HG03066 (cell line): ENCODE data around the gene BEND3.
A peak's percentile ranks its signal among the peaks of the same experiment; 100 is the strongest.
"Not testable (repeated sequence)": the region's sequence is repeated elsewhere in the genome, so short reads cannot be mapped to it uniquely, and the experiment has no call there.

Experiments used
- ATAC-seq: cut with Tn5 transposase; IDR thresholded peaks from one replicate; pipeline ENCODE4 v1.9.1; 2021; ENCODE audit warnings: low read depth; ENCODE audit not compliant: unreplicated experiment

BEND3 gene

GRCh38 chr6:107114926-107115694 lies at the start of gene BEND3:
Gene BEND3 (minus strand): TSS chr6:107115515. CDS start chr6:107099285, 16,230 bp downstream.
- ATAC-seq: peak; percentile 18

GRCh38 chr6:107164299-107164698 lies 49.0 kb upstream of the BEND3 start:
- not testable (repeated sequence) for ATAC-seq

DNA sequence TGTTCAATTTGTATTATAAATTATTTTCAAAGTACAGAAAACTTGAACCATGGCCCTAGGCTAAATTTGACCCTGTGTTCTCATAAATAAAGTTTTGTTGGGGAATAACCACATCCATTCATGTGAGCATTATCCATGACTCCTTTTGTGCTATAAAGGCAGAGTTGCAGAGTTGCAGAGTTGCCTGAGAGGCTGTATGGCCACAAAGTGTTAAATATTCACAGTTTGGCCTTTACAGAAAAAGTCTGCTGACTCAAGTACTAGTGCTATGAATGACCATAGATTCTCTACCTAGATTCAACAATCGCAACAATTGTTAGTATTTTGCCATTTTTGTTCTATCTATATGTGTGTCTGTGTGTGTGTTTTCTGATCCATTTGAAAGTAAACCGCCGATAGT lies 46.2 kb upstream of the BEND3 start:
- ATAC-seq: no peak

GRCh38 chr6:107156617-107157016 lies 41.3 kb upstream of the BEND3 start:
- no peak for ATAC-seq

DNA sequence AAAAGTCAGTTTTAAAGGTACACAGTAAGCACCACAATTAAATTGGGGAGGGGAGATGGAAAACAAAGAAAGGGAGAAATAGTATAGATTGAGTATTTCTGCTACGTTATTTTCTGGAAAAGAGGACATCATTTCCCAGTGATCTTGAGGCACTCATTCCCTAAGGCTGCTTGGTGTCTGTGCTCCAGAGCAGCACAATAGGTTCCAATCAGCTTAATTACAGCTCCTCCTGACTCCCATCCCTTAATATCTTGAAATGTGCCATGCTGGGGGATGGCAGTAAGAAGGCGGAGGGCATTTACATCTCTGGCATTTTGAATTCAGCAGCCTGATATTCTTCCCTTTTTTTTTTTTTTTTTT lies 39.5 kb upstream of the BEND3 start:
- no peak for ATAC-seq

- ATAC-seq: no peak
Measured at GRCh38 chr6:107154131-107154800, 39.0 kb upstream of the BEND3 start.

DNA sequence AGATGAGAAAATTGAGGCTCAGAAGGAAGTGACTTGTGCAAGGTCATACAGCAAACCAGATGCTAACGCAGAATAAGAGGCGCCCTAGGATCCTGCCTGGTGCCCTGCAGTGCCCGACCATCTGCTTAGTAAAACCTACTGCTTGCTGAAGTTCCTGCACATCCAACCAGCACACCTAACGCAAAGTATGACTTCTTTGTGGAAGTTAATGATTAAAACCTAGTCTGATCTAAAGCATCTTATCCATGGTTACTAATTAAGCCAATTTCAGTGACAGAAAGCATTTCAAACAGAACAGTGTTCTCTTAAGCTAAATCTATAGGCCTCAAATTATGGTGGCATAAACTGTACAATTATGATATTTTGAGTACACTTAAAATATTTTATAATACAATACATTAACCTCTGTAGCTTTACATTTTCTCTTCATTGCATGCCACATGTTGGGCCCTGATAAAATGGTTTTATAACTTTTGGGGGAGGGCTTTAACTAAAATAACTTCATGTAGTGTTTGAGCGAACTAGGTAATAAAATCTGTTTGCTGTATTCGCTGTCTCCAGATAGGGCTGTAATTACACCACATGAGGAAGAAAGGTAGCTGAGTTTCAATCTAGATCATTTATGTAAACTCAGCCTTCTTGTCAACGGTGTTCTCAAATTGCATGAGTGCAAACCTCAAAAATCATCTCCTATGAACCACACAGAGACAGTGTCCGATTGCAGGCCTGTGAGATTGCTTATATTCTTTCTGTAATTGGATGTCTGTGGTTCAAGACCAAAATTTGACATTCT lies 37.5 kb upstream of the BEND3 start:
- no peak for ATAC-seq

GRCh38 chr6:107144666-107145065 lies 29.4 kb upstream of the BEND3 start:
- ATAC-seq: no peak

DNA sequence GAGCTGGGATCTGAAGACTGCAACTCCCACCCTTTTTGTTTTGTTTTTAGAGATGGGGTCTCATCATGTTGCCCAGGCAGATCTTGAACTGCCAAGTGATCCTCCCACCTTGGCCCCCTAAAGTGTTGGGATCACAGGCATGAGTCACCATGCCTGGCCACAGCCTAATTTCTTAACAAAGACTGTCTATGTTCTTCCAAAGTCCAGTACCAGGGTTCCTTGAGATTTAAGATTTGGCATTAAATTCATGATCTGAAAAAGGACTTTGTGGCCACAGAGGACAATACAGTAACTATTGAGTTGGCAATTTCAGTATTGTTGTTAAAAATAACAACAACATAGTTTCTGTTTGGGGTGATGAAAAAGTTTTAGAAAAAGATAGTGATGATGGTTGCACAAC lies 28.7 kb upstream of the BEND3 start:
- ATAC-seq: no peak

DNA sequence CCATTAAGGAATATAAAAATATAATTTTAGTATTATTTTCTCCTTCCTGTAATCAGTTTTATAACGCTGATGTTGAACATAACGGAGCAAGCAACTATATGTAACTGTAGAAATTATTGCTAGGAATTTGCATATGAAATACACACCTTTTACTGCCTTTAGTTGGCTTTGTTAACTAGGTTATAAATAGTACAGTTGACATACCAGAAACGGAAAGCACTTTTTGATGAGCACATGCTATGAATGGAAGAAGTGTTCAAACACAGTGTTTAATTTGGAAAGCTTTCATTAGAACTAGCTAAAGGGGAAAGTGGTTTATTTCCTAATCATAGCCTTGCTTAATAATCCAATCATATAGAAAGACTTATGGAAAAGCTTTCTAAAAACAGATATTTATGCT lies 25.3 kb upstream of the BEND3 start:
- no peak for ATAC-seq

DNA sequence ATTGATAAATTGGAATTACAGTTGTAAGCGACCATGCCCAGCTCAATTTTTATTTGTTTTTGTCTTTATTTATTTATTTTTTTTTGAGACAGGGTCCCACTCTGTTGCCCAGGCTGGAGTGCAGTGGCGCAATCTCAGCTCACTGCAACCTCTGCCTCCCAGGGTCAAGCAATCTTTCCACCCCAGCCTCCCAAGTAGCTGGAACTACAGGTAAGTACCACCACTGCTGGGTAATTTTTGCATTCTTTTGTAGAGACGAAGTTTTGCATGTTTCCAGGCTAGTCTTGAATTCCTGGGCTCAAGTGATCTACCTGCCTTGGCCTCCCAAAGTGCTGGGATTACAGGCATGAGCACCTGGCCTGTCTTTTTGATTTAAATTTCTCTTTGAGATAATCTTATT lies 21.0 kb upstream of the BEND3 start:
- ATAC-seq: not testable (repeated sequence)

- not testable (repeated sequence) for ATAC-seq
Measured at GRCh38 chr6:107135048-107135680, 19.8 kb upstream of the BEND3 start.

DNA sequence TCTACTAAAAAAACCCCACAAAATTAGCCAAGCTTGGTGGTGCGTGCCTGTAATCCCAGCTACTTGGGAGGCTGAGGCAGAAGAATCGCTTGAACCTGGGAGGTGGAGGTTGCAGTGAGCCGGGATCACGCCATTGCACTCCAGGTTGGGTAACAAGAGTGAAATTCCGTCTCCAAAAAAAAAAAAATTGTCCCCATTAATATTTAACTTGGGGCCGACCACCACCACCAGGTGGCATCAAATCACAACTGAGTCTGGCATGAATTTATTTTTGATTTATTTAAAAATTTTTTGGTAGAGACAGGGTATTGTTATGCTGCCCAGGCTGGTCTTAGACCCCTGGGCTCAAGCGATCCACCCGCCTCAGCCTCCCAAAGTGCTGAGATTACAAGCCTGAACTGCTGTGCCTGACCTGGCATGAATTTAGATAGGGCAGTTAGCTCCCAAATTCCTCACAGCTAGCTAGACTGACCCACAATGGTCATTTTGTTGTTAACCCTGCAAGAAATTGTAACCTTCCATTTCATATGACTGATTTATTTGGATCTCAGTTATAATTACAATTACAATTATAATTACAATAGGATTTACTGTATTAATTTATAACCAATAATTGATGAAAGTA lies 17.1 kb upstream of the BEND3 start:
- ATAC-seq: no peak

- ATAC-seq: no peak
Measured at GRCh38 chr6:107129370-107129925, 14.1 kb upstream of the BEND3 start.

DNA sequence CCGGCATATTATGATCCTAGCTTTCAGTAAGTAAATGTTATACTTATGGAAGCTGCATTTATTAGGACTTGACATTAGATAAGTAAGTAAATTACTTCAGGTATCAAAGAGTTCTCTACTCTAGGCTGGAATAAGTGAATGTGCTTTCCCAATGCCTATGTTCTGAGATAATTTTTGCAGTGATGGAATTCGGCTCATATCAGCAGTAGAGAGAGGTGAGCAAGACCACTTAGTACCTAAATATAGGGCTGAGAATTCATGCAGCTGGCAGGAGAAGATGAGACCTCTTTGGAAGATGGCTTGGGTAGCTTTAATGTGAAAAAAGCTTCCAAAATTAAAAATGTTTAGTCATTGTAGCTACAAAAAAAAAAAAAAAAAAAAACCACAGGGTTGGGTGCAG lies 13.3 kb upstream of the BEND3 start:
- no peak for ATAC-seq

- no peak for ATAC-seq
Measured at GRCh38 chr6:107128175-107128574, 12.9 kb upstream of the BEND3 start.

DNA sequence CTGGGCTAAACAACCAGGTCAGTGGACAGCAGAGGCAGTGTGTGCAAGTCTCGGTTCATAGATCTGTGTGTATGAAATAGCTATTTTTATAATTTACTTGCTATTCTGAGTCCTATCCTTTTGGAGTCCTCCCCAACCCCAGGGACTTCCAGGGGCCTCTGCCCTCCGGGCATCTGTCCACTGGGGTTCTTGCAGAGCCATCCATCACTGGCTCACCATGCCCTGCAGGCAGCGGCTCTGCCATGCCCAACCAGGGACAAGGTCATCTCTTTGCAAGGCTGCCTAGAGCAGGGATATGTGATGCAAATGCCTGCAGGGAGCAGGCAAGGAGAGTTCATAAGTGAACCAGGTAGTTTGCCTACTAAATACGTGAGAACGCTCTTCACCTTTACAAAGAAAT lies 10.5 kb upstream of the BEND3 start:
- ATAC-seq: no peak

DNA sequence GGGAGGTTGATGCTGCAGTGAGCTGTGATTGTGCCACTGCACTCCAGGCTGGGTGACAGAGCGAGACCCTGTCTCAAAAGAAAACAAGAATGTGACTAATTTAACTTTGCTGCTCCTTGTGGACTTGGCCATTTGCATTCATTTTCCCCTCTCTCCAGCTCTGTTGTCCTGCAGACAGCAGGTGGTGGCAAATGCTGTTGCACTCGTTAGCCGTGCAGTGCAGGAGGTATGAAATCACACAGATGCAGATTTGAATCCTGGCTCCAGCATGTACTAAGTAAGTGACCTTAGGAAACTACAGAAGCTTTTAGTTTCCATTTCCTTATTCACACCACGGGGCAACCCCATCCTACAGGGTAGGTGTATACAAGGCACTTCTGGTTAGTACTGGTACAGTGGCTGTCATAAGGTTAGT lies 9.6 kb upstream of the BEND3 start:
- peak; percentile 80 for ATAC-seq

GRCh38 chr6:107123501-107123900 lies 8.2 kb upstream of the BEND3 start:
- ATAC-seq: no peak

DNA sequence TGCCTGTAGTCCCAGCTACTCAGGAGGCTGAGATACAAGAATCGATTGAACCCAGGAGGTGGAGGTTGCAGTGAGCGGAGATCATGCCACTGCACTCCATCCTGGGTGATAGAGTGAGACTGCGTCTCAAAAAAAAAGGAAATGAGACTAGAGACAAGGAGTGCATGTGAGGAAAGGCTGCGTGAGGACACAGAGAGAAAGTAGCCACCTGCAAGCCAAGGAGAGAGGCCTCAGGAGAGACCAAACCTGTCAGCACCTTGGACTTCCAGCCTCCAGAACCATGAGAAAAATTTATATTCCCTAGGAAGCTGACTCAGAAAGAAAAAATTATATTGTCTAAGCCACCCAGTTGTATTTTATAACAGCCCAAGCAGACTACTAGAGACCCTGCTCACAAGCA lies 7.4 kb upstream of the BEND3 start:
- ATAC-seq: no peak
